NCI-H1048 (cell line): ENCODE measurements around the gene ZNF407.

Experiments used
- DNase-seq: peaks from one replicate; lab custom pipeline; 2025; lab: John Stamatoyannopoulos, UW

Gene ZNF407

GRCh38 chr18:74826572-74826971 lies 228.9 kb downstream of the ZNF407 start:
- no peak for DNase-seq

GRCh38 chr18:74828200-74828599 lies 230.5 kb downstream of the ZNF407 start:
- no peak for DNase-seq

GRCh38 chr18:74831571-74832250 lies 234.0 kb downstream of the ZNF407 start:
- DNase-seq: no peak

- DNase-seq: no peak
These were observed 234.7 kb downstream of the ZNF407 start for GRCh38 chr18:74832381-74832780.

- no peak for DNase-seq
These were observed 235.3 kb downstream of the ZNF407 start for GRCh38 chr18:74832999-74833398.

- no peak for DNase-seq
These were observed 237.0 kb downstream of the ZNF407 start for GRCh38 chr18:74834424-74835309.

GRCh38 chr18:74836296-74837139 lies 238.8 kb downstream of the ZNF407 start:
- no peak for DNase-seq

GRCh38 chr18:74840492-74841167 lies 243.0 kb downstream of the ZNF407 start:
- no peak for DNase-seq

GRCh38 chr18:74841248-74841647 lies 243.6 kb downstream of the ZNF407 start:
- no peak for DNase-seq

- no peak for DNase-seq
These were observed 251.6 kb downstream of the ZNF407 start for GRCh38 chr18:74849301-74849700.

- no peak for DNase-seq
These were observed 258.8 kb downstream of the ZNF407 start for GRCh38 chr18:74856434-74856833.

- no peak for DNase-seq
These were observed 259.3 kb downstream of the ZNF407 start for GRCh38 chr18:74856928-74857327.

GRCh38 chr18:74857901-74858300 lies 260.2 kb downstream of the ZNF407 start:
- no peak for DNase-seq

- DNase-seq: no peak
These were observed 263.5 kb downstream of the ZNF407 start for GRCh38 chr18:74861154-74861553.

- no peak for DNase-seq
These were observed 264.4 kb downstream of the ZNF407 start for GRCh38 chr18:74862094-74862493.

GRCh38 chr18:74866577-74866976 lies 268.9 kb downstream of the ZNF407 start:
- DNase-seq: no peak

- DNase-seq: no peak
These were observed 270.8 kb downstream of the ZNF407 start for GRCh38 chr18:74868461-74868860.

- no peak for DNase-seq
These were observed 272.5 kb downstream of the ZNF407 start for GRCh38 chr18:74869904-74870863.

GRCh38 chr18:74870950-74871349 lies 273.3 kb downstream of the ZNF407 start:
- no peak for DNase-seq

- DNase-seq: no peak
These were observed 276.0 kb downstream of the ZNF407 start for GRCh38 chr18:74873629-74874028.

GRCh38 chr18:74874351-74874750 lies 276.7 kb downstream of the ZNF407 start:
- no peak for DNase-seq
